ENCODE data around the gene KCNG1.

Gene KCNG1

DNA sequence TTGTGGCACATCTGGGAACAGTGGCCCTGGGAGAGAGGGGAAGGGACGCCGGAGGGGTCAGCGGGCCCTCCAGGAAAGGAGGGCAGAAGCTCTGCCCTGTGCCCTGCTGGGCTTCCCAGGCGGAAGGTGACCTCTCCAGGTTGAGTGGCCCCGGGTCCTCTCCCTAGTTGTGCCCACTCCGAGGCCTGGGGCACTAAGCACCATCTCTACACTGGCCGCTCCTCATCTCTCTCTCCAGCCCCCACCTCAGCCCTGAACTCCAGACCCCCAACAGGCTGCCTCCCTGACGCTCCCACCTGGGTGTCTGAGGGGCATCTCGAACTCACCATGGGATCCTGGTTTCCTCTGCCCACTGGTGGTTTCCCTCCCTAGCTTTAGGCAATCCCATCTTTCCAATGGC is 18.1 kb downstream of the KCNG1 start:
- in situ Hi-C loops (cut with HindIII; ENCODE audit: low pct_unique_long_range_greater_than_20kb, low sequenced_read_pairs), result no loop called here
- no peak for TF ChIP-seq JUND (IDR thresholded peaks at IDR 0.05; ENCODE audit: low read depth)
- DNase-seq (ENCODE audit: low read depth in 1 of 2, low spot score in 1 of 2), result no peak

GRCh38 chr20:51004305-51004727 is 18.6 kb downstream of the KCNG1 start:
- no peak for DNase-seq (ENCODE audit: low read depth in 1 of 2, low spot score in 1 of 2)
- in situ Hi-C loops (cut with HindIII; ENCODE audit: low pct_unique_long_range_greater_than_20kb, low sequenced_read_pairs), result no loop called here
- TF ChIP-seq JUND (IDR thresholded peaks at IDR 0.05; ENCODE audit: low read depth), result no peak

DNA sequence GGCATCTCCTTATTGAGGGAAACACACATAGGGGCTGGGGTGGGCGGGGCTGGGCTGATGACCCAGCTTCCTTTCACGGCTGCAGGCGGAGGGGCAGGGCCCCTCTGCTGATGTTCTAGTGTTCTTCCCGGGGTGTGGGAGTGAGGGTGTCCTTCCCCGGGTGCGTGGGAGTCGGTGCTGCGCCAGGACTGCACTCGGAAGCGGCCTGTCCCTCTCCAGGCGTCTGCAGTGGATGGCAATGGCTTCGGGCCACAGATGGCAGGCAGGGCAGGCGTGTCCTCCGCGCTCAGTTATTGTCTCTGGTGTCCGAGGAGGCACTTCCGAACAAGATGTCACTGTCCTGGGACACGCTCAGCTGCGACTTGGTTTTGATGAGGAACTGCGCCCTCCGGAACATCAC is 19.2 kb downstream of the KCNG1 start:
- DNase-seq (ENCODE audit: low read depth in 1 of 2, low spot score in 1 of 2), result no peak
- in situ Hi-C loops (cut with HindIII; ENCODE audit: low pct_unique_long_range_greater_than_20kb, low sequenced_read_pairs), result no loop called here
- TF ChIP-seq JUND (IDR thresholded peaks at IDR 0.05; ENCODE audit: low read depth), result no peak

DNA sequence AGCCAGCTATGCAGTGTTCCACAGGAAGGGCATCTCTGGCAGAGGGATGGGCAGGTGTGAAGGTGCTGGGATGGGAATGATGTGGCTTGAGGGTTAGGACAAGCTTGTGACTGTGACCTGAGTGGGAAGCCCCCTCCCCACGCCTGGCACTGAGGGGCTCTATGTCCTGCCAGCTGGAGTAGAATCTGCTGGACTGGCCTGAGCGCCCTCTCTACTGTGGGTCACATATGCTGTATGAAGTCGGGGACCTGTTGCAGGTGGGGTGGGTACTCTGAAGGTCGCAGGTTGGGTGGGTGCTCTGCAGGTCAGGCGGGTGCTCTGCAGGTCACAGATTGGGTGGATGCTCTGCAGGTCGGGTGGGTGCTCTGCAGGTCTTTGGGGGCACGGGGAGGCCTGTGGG is 20.3 kb downstream of the KCNG1 start:
- no peak for DNase-seq (ENCODE audit: low read depth in 1 of 2, low spot score in 1 of 2)
- in situ Hi-C loops (cut with HindIII; ENCODE audit: low pct_unique_long_range_greater_than_20kb, low sequenced_read_pairs), result no loop called here
- TF ChIP-seq JUND (IDR thresholded peaks at IDR 0.05; ENCODE audit: low read depth), result no peak

DNA sequence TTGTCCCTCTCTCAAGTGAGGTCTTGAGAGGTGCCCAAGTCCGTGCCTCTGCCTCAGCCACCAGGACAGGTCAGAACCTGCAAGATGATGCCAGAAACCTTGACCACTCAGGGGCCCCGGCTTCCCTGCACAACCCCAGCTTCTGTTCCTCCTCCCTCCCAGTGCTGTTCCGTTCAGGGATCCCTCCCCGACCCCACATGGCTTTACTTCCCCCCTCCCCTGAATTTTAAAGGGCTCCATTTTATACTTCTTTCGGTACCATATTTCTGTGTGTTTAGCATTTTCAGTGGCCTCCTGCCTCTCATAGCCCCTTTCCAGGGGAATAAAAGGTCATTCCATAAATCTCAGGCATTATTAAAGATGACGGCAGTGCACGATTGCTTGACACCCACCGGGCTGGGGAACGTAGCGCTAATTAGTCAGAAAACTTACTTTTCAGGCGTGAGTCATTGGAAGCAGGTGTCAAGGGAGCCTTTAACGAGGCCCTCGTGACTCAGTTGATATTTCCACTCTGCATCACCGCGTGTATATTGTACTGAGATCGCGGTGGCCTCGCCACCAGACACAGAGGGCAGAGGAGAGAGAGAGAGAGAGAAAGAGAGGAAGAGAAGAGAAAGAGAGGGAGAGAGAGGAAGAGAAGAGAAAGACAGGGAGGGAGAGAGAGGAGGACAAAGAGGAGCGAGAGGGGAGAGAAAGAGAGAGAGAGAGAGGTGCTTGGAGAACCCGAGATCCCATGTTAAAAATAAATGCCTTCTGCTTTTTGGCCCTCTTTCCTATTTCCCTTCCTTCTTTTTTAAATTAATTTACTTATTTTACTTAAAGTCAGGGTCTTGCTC is 21.3 kb downstream of the KCNG1 start:
- in situ Hi-C loops (cut with HindIII; ENCODE audit: low pct_unique_long_range_greater_than_20kb, low sequenced_read_pairs), result no loop called here
- DNase-seq (ENCODE audit: low read depth in 1 of 2, low spot score in 1 of 2), result no peak
- no peak for TF ChIP-seq JUND (IDR thresholded peaks at IDR 0.05; ENCODE audit: low read depth)

- TF ChIP-seq JUND (IDR thresholded peaks at IDR 0.05; ENCODE audit: low read depth), result no peak
- DNase-seq (ENCODE audit: low read depth in 1 of 2, low spot score in 1 of 2), result no peak
- in situ Hi-C loops (cut with HindIII; ENCODE audit: low pct_unique_long_range_greater_than_20kb, low sequenced_read_pairs), result no loop called here
Observed at GRCh38 chr20:50999355-50999754, 23.6 kb downstream of the KCNG1 start.

- TF ChIP-seq JUND (IDR thresholded peaks at IDR 0.05; ENCODE audit: low read depth), result no peak
- no peak for DNase-seq (ENCODE audit: low read depth in 1 of 2, low spot score in 1 of 2)
- in situ Hi-C loops (cut with HindIII; ENCODE audit: low pct_unique_long_range_greater_than_20kb, low sequenced_read_pairs), result no loop called here
Observed at GRCh38 chr20:50996901-50997865, 25.7 kb downstream of the KCNG1 start.

DNA sequence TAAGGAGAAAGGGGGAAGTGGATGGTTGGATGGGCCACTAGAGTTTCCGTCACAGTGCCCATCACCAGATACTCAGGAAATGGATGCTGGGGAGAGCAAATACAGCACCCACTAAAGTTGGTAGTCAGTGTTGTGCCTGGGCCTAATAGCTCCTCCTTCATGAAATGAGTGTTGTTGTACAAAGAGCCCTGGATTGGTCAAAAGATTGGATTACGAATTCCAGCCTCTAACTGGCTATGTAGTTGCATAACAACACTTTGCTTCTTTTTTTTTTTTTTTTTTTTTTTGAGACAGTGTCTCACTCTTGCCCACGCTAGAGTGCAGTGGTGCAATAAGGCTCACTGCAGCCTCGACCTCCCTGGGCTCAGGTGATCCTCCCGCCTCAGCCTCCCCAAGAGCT is 27.4 kb downstream of the KCNG1 start:
- in situ Hi-C loops (cut with HindIII; ENCODE audit: low pct_unique_long_range_greater_than_20kb, low sequenced_read_pairs), result no loop called here
- DNase-seq (ENCODE audit: low read depth in 1 of 2, low spot score in 1 of 2), result no peak
- no peak for TF ChIP-seq JUND (IDR thresholded peaks at IDR 0.05; ENCODE audit: low read depth)

GRCh38 chr20:50993876-50994275 is 29.0 kb downstream of the KCNG1 start:
- in situ Hi-C loops (cut with HindIII; ENCODE audit: low pct_unique_long_range_greater_than_20kb, low sequenced_read_pairs), result no loop called here
- no peak for TF ChIP-seq JUND (IDR thresholded peaks at IDR 0.05; ENCODE audit: low read depth)
- DNase-seq (ENCODE audit: low read depth in 1 of 2, low spot score in 1 of 2), result no peak

- peak; percentile 58 to 96 for DNase-seq (ENCODE audit: low read depth in 1 of 2, low spot score in 1 of 2)
- TF ChIP-seq JUND (IDR thresholded peaks at IDR 0.05; ENCODE audit: low read depth), result no peak
- in situ Hi-C loops (cut with HindIII; ENCODE audit: low pct_unique_long_range_greater_than_20kb, low sequenced_read_pairs), result no loop called here
Observed at GRCh38 chr20:50992733-50993457, 30.0 kb downstream of the KCNG1 start.

DNA sequence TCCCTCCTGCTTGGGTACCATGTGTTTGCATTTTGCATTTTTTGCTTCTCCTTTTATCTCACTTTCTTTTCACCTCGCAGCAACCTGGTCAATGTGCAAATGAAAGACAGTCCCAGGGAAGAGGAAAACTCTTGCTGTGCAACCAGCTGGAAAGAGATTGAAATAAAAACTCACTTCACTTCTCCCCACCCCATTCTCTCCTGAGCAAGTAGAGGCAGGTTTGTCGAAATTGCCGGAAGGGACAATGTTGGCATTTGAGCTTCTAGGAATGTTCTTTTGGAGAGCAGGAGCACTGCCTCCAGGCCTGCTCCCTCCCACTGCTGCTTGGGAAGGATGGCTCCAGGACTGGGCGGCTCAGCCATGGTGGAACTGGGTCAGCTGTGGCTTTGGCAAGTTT is 30.6 kb downstream of the KCNG1 start:
- in situ Hi-C loops (cut with HindIII; ENCODE audit: low pct_unique_long_range_greater_than_20kb, low sequenced_read_pairs), result no loop called here
- no peak for TF ChIP-seq JUND (IDR thresholded peaks at IDR 0.05; ENCODE audit: low read depth)
- DNase-seq (ENCODE audit: low read depth in 1 of 2, low spot score in 1 of 2), result peak in 1 of 2 experiments; percentile 80

GRCh38 chr20:50991076-50991475 is 31.8 kb downstream of the KCNG1 start:
- TF ChIP-seq JUND (IDR thresholded peaks at IDR 0.05; ENCODE audit: low read depth), result no peak
- in situ Hi-C loops (cut with HindIII; ENCODE audit: low pct_unique_long_range_greater_than_20kb, low sequenced_read_pairs), result no loop called here
- DNase-seq (ENCODE audit: low read depth in 1 of 2, low spot score in 1 of 2), result no peak
